GM21529 (cell line): ENCODE measurements around the gene STBD1.
"Not testable (repeated sequence)": the region's sequence is repeated elsewhere in the genome, so short reads cannot be mapped to it uniquely, and the experiment has no call there.

Experiments
- ATAC-seq: cut with Tn5 transposase; IDR thresholded peaks from one replicate; pipeline ENCODE4 v1.9.1; 2021; ENCODE audit not compliant: unreplicated experiment

Gene STBD1

GRCh38 chr4:76305971-76306881 is at the start of gene STBD1:
TSS of gene STBD1 (plus strand) at chr4:76306733. CDS start at chr4:76306770, 37 bp downstream.
- ATAC-seq: no peak

GRCh38 chr4:76256968-76257367 is 49.6 kb upstream of the STBD1 start:
- no peak for ATAC-seq

DNA sequence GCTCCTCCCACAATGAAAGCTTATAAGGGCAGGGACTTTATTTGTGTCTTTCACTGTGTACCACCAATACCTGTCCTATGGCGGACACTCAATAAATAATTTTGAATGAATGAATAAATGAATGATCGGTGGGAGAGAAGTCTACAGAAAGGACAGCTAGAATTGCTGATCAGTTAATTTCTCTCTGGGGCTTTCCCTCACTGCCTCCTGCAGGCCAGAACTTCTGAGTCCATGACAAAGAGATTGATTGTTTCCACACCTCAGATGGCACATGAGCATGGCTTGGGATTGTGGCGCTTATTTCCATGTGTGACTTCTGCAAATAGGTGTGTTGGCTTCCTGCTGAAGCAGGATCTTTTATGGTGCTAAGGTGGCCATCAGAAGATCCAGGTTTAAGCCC is 48.7 kb upstream of the STBD1 start:
- ATAC-seq: no peak

GRCh38 chr4:76260571-76260970 is 46.0 kb upstream of the STBD1 start:
- no peak for ATAC-seq

DNA sequence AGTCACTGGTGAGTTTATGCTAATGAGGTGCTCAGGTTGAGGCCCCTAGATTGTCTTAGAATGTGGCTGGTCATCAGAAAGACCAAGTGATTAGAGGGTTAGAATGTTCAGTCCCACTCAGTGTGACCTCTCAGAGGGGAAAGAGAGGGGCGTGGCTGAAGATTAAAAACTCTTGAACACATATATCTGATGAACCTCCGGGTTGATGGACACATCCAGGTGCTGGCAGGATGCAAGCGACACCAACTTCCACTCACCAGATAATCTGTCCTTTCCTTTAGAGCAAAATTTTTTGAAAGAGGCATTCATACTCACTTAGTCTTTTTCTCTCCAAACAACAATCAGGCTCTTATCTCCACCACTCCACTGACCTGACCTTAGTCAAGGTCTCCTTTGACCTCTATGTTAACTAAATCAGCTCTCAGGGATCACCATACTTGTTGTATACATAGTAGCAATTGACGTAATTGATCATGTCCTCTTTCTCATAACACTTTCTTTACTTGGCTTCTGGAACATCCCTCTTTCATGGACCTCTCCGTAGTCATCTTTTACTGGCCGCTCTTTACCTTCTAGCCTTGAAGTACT is 40.8 kb upstream of the STBD1 start:
- ATAC-seq: no peak

- ATAC-seq: no peak
Observed at GRCh38 chr4:76266627-76267026, 39.9 kb upstream of the STBD1 start.

- no peak for ATAC-seq
Observed at GRCh38 chr4:76267811-76268210, 38.7 kb upstream of the STBD1 start.

GRCh38 chr4:76270244-76271175 is 36.0 kb upstream of the STBD1 start:
- no peak for ATAC-seq

DNA sequence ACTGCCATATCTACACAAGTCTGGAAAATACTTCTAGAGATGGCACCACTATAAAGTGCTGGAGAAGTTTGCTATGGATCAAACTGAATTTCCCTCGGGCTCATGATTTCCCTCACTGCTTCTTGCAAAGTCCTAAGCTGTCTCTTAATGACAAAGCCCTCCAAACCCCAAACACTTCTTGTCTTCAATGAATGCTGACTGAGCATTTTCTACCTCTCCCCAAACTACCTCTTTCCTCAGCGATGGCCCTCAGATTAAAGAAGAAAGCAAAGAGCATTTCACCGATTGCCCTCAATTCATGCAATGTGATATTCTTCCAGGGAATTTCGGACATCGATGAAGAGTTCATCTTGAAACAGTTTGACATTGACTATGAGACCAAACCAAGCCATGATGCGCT is 35.3 kb upstream of the STBD1 start:
- ATAC-seq: no peak

DNA sequence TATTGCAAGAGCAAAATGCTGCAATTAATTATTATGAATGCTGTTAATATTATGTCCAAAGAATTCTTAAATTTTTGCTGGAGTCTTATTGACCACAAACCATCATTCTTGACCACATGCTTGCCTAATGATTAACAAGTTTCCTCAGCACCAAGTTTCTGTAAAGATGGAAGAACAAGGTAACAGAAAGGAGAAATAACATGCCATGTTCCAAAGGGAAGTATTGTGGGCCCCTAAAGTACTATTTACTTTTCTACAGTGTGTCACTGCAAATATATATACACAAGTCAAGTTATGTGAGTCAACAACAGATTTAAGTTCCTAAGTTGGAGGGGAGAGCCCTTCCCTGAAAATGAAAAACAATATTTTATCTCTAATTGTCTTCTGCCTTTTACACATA is 34.5 kb upstream of the STBD1 start:
- no peak for ATAC-seq

DNA sequence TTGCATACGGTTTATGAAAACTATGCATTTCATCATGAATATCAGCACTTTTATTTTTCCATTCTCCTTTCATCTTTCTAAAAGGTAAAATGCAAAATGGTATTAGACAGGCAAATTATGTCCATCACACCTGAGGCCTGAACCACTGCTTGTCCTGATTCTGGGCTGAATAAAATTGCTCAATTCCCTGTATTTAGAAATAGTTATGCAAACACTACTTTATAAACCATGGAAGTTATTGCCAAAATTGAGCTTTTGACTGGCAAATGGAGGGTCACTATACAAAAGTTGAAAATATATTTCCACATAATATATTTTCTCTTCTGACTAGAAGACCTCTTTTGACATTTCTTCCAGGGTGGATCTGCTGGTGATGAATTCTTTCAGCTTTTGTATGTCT is 34.0 kb upstream of the STBD1 start:
- no peak for ATAC-seq

GRCh38 chr4:76272999-76273398 is 33.5 kb upstream of the STBD1 start:
- ATAC-seq: no peak

- no peak for ATAC-seq
Observed at GRCh38 chr4:76275486-76276124, 30.9 kb upstream of the STBD1 start.

GRCh38 chr4:76276813-76277212 is 29.7 kb upstream of the STBD1 start:
- no peak for ATAC-seq

DNA sequence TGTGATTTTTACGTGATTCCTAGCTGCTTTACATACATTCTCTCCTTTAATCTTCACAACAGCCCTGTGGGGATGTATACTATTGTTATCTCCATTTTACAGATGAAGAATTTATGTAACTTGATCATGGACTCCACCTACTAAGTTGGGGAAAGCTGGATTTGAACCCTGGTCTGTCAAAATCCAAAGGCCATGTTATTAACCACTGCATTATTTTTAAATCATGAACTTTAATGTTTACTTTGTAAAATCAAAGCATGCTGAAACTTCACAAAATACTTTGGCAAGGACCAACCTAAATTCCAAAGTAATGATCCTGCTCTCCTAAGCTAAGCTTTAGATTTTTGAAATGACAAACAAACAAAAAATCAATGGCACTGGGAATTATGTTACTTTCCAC is 28.9 kb upstream of the STBD1 start:
- ATAC-seq: no peak

GRCh38 chr4:76278583-76278982 is 27.9 kb upstream of the STBD1 start:
- no peak for ATAC-seq

DNA sequence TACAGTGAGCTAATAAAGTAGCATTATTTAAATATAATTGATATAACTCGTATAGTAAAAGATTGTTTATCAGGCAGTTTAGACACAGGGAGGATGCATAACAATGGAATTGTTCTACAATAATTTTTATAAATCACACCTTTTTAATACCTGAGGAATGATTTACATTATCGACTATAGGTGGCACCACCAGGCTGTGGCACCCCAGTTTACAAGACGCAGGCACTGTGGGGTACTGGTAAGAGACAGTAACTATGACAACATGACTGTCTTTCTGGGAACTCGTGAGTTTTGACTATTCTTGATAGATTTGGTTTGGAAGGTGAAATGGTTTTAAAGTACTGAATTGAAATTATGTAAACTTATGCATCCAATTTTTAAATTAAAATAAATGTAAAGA is 27.1 kb upstream of the STBD1 start:
- no peak for ATAC-seq

DNA sequence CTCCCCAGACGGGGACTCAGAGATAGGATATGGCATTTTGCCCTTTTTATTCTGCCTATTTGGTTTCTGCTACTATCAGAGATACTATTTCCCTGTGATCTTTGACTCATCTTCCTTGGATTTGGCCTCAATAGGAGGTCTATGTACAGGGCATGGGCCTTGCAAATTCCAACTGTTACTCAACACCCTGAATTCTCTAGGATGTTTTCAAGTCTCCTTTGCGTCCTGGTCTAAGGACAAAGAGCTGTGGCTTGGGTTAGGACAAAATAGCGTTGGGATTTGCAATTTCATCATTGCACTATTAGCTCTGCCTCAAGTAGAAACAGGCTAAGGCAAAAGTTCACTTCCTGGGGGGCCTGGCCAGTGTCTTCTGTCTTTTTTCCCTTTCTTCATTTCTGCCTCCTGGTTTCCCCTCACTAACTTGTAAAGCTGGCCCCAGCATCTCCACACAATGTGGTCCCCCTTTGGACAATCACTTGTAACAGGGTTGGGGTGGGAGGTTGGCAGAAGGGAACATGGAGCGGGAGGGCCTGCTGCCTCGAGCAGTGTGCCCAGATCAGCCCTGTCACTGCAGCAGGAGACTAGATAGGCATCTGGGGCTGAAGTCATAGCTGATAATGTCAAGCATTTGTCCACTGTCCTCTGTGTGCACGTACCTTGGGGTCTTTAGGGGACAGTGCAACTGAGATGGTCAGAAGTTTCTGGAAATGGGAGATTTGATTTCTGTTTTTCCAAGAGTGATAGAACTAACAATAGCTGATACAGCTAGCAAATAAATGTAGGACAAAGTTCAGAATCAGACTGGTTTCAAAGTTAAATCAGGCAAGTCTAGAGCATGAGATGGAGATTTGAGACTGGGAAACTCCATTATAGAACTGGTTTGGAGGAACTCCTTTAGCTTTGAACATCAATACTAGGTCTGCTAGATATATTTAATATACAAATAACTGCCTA is 25.8 kb upstream of the STBD1 start:
- ATAC-seq: no peak

GRCh38 chr4:76281594-76281993 is 24.9 kb upstream of the STBD1 start:
- not testable (repeated sequence) for ATAC-seq
